ENCODE results near the gene RAP1GAP. TPM values are rescaled to one million over a fixed set of nuclear protein-coding genes. Genes with fewer than 3 reads are reported as not detected.

Gene RAP1GAP
- polyA plus RNA-seq, 4 donors: 15.9 to 81.8 (median 19.4) TPM

GRCh38 chr1:21703318-21703963 lies 34.3 kb upstream of the RAP1GAP start:
- Histone ChIP-seq H3K36me3 (ENCODE audit: control insufficient read depth in 3 of 3, insufficient read depth in 2 of 3, low read depth in 1 of 3, low read length in 3 of 3) (peaks cover 7 to 40% (median 9%) of the 10 kb centered on the region in 3 donors), H3K4me3 (ENCODE audit: low read depth in 1 of 3, low read length in 3 of 3) (no peak overlapping the region), H3K27ac (ENCODE audit: low read depth in 1 of 3, low read length in 2 of 3) (no peak overlapping the region), H3K9me3 (ENCODE audit: control insufficient read depth in 2 of 2, insufficient read depth in 1 of 2, low read depth in 1 of 2, low read length in 1 of 2) (no peaks in the 10 kb centered on the region), H3K27me3 (ENCODE audit: control insufficient read depth in 3 of 3, insufficient read depth in 3 of 3, low read length in 3 of 3) (no peaks in the 10 kb centered on the region), H3K4me1 (ENCODE audit: control insufficient read depth in 3 of 3, insufficient read depth in 2 of 3, low read depth in 1 of 3, low read length in 2 of 3) (no peaks in the 10 kb centered on the region)
- 66 to 71% (median 70%) methylated on average over 3 of the region's 3 CpGs for WGBS, 3 donors
- peak; percentile 39 to 51 for DNase-seq
- FAIRE-seq: no peak

GRCh38 chr1:21702780-21703179 lies 33.6 kb upstream of the RAP1GAP start:
- DNase-seq: peak in 1 of 2 donors; percentile 10
- Histone ChIP-seq H3K9me3 (ENCODE audit: control insufficient read depth in 2 of 2, insufficient read depth in 1 of 2, low read depth in 1 of 2, low read length in 1 of 2) (no peaks in the 10 kb centered on the region), H3K4me3 (ENCODE audit: low read depth in 1 of 3, low read length in 3 of 3) (no peak overlapping the region), H3K27ac (ENCODE audit: low read depth in 1 of 3, low read length in 2 of 3) (no peak overlapping the region), H3K36me3 (ENCODE audit: control insufficient read depth in 3 of 3, insufficient read depth in 2 of 3, low read depth in 1 of 3, low read length in 3 of 3) (peaks cover 7 to 35% (median 9%) of the 10 kb centered on the region in 3 donors), H3K27me3 (ENCODE audit: control insufficient read depth in 3 of 3, insufficient read depth in 3 of 3, low read length in 3 of 3) (no peaks in the 10 kb centered on the region), H3K4me1 (ENCODE audit: control insufficient read depth in 3 of 3, insufficient read depth in 2 of 3, low read depth in 1 of 3, low read length in 2 of 3) (no peaks in the 10 kb centered on the region)
- 94 to 96% (median 95%) methylated on average over 4 of the region's 4 CpGs for WGBS, 3 donors
- no peak for FAIRE-seq

- Histone ChIP-seq H3K9me3 (ENCODE audit: control insufficient read depth in 2 of 2, insufficient read depth in 1 of 2, low read depth in 1 of 2, low read length in 1 of 2) (no peaks in the 10 kb centered on the region), H3K4me3 (ENCODE audit: low read depth in 1 of 3, low read length in 3 of 3) (no peak overlapping the region), H3K36me3 (ENCODE audit: control insufficient read depth in 3 of 3, insufficient read depth in 2 of 3, low read depth in 1 of 3, low read length in 3 of 3) (peaks cover 5 to 35% (median 11%) of the 10 kb centered on the region in 3 donors), H3K27me3 (ENCODE audit: control insufficient read depth in 3 of 3, insufficient read depth in 3 of 3, low read length in 3 of 3) (no peaks in the 10 kb centered on the region), H3K27ac (ENCODE audit: low read depth in 1 of 3, low read length in 2 of 3) (no peak overlapping the region), H3K4me1 (ENCODE audit: control insufficient read depth in 3 of 3, insufficient read depth in 2 of 3, low read depth in 1 of 3, low read length in 2 of 3) (no peaks in the 10 kb centered on the region)
- FAIRE-seq (no peak), DNase-seq (no peak)
- WGBS, 3 donors: 93 to 97% (median 94%) methylated on average over 6 of the region's 6 CpGs
These were observed 32.2 kb upstream of the RAP1GAP start for GRCh38 chr1:21701401-21701800.

GRCh38 chr1:21700094-21700493 lies 30.9 kb upstream of the RAP1GAP start:
- no peaks in the 10 kb centered on the region for H3K27me3 ChIP-seq (ENCODE audit: control insufficient read depth in 3 of 3, insufficient read depth in 3 of 3, low read length in 3 of 3)
- H3K9me3 ChIP-seq (ENCODE audit: control insufficient read depth in 2 of 2, insufficient read depth in 1 of 2, low read depth in 1 of 2, low read length in 1 of 2): no peaks in the 10 kb centered on the region
- H3K4me3 ChIP-seq (ENCODE audit: low read depth in 1 of 3, low read length in 3 of 3): no peak overlapping the region
- peaks cover 5 to 39% (median 8%) of the 10 kb centered on the region in 3 donors for H3K36me3 ChIP-seq (ENCODE audit: control insufficient read depth in 3 of 3, insufficient read depth in 2 of 3, low read depth in 1 of 3, low read length in 3 of 3)
- no peaks in the 10 kb centered on the region for H3K4me1 ChIP-seq (ENCODE audit: control insufficient read depth in 3 of 3, insufficient read depth in 2 of 3, low read depth in 1 of 3, low read length in 2 of 3)
- FAIRE-seq (no peak), DNase-seq (no peak)
- H3K27ac ChIP-seq (ENCODE audit: low read depth in 1 of 3, low read length in 2 of 3): no peak overlapping the region
- 74 to 86% (median 78%) methylated on average over 4 of the region's 4 CpGs for WGBS, 3 donors

- FAIRE-seq: no peak
- WGBS, 3 donors: 88 to 95% (median 94%) methylated on average over 6 of the region's 6 CpGs
- no peak overlapping the region for H3K27ac ChIP-seq (ENCODE audit: low read depth in 1 of 3, low read length in 2 of 3)
- no peak for DNase-seq
- H3K36me3 ChIP-seq (ENCODE audit: control insufficient read depth in 3 of 3, insufficient read depth in 2 of 3, low read depth in 1 of 3, low read length in 3 of 3): peaks cover 11 to 44% (median 14%) of the 10 kb centered on the region in 3 donors
- no peaks in the 10 kb centered on the region for H3K4me1 ChIP-seq (ENCODE audit: control insufficient read depth in 3 of 3, insufficient read depth in 2 of 3, low read depth in 1 of 3, low read length in 2 of 3)
- no peaks in the 10 kb centered on the region for H3K9me3 ChIP-seq (ENCODE audit: control insufficient read depth in 2 of 2, insufficient read depth in 1 of 2, low read depth in 1 of 2, low read length in 1 of 2)
- no peaks in the 10 kb centered on the region for H3K27me3 ChIP-seq (ENCODE audit: control insufficient read depth in 3 of 3, insufficient read depth in 3 of 3, low read length in 3 of 3)
- H3K4me3 ChIP-seq (ENCODE audit: low read depth in 1 of 3, low read length in 3 of 3): no peak overlapping the region
These were observed 27.8 kb upstream of the RAP1GAP start for GRCh38 chr1:21696931-21697330.

- Histone ChIP-seq H3K4me1 (ENCODE audit: control insufficient read depth in 3 of 3, insufficient read depth in 2 of 3, low read depth in 1 of 3, low read length in 2 of 3) (no peaks in the 10 kb centered on the region), H3K27ac (ENCODE audit: low read depth in 1 of 3, low read length in 2 of 3) (no peak overlapping the region), H3K9me3 (ENCODE audit: control insufficient read depth in 2 of 2, insufficient read depth in 1 of 2, low read depth in 1 of 2, low read length in 1 of 2) (no peaks in the 10 kb centered on the region), H3K27me3 (ENCODE audit: control insufficient read depth in 3 of 3, insufficient read depth in 3 of 3, low read length in 3 of 3) (no peaks in the 10 kb centered on the region), H3K36me3 (ENCODE audit: control insufficient read depth in 3 of 3, insufficient read depth in 2 of 3, low read depth in 1 of 3, low read length in 3 of 3) (peaks cover 12 to 47% (median 14%) of the 10 kb centered on the region in 3 donors), H3K4me3 (ENCODE audit: low read depth in 1 of 3, low read length in 3 of 3) (no peak overlapping the region)
- FAIRE-seq: no peak
- DNase-seq: no peak
These were observed 24.6 kb upstream of the RAP1GAP start for GRCh38 chr1:21693732-21694131.

- WGBS, 3 donors: 80 to 85% (median 84%) methylated on average over 3 of the region's 3 CpGs
- FAIRE-seq: no peak
- peaks cover 10 to 51% (median 20%) of the 10 kb centered on the region in 3 donors for H3K36me3 ChIP-seq (ENCODE audit: control insufficient read depth in 3 of 3, insufficient read depth in 2 of 3, low read depth in 1 of 3, low read length in 3 of 3)
These were observed 22.6 kb upstream of the RAP1GAP start for GRCh38 chr1:21691739-21692138.

GRCh38 chr1:21689661-21690372 lies 20.7 kb upstream of the RAP1GAP start:
- no peak for DNase-seq
- H3K9me3 ChIP-seq (ENCODE audit: control insufficient read depth in 2 of 2, insufficient read depth in 1 of 2, low read depth in 1 of 2, low read length in 1 of 2): peaks cover 0 to 7% of the 10 kb centered on the region in 2 donors
- no peak overlapping the region for H3K27ac ChIP-seq (ENCODE audit: low read depth in 1 of 3, low read length in 2 of 3)
- H3K4me1 ChIP-seq (ENCODE audit: control insufficient read depth in 3 of 3, insufficient read depth in 2 of 3, low read depth in 1 of 3, low read length in 2 of 3): no peaks in the 10 kb centered on the region
- H3K36me3 ChIP-seq (ENCODE audit: control insufficient read depth in 3 of 3, insufficient read depth in 2 of 3, low read depth in 1 of 3, low read length in 3 of 3): peaks cover 15 to 52% (median 25%) of the 10 kb centered on the region in 3 donors
- H3K27me3 ChIP-seq (ENCODE audit: control insufficient read depth in 3 of 3, insufficient read depth in 3 of 3, low read length in 3 of 3): no peaks in the 10 kb centered on the region
- no peak overlapping the region for H3K4me3 ChIP-seq (ENCODE audit: low read depth in 1 of 3, low read length in 3 of 3)
- no peak for FAIRE-seq
- 94 to 97% (median 97%) methylated on average over 6 of the region's 6 CpGs for WGBS, 3 donors

More at GRCh38 chr1:21691739-21692138, 22.6 kb upstream of the RAP1GAP start:
- Histone ChIP-seq H3K27ac (ENCODE audit: low read depth in 1 of 3, low read length in 2 of 3) (no peak overlapping the region), H3K9me3 (ENCODE audit: control insufficient read depth in 2 of 2, insufficient read depth in 1 of 2, low read depth in 1 of 2, low read length in 1 of 2) (no peaks in the 10 kb centered on the region), H3K4me1 (ENCODE audit: control insufficient read depth in 3 of 3, insufficient read depth in 2 of 3, low read depth in 1 of 3, low read length in 2 of 3) (no peaks in the 10 kb centered on the region), H3K27me3 (ENCODE audit: control insufficient read depth in 3 of 3, insufficient read depth in 3 of 3, low read length in 3 of 3) (no peaks in the 10 kb centered on the region), H3K4me3 (ENCODE audit: low read depth in 1 of 3, low read length in 3 of 3) (no peak overlapping the region)
- no peak for DNase-seq

All from small intestine (tissue), 7 donors.